Subcutaneous adipose tissue (tissue), 4 donors: ENCODE data around the gene ITIH2. TPM values are rescaled to one million over a fixed set of nuclear protein-coding genes. Genes with fewer than 3 reads are reported as not detected.

Experiments
- CTCF ChIP-seq: fragments of 450-650 bp; IDR thresholded peaks from one replicate; pipeline ENCODE4 v1.5.1; 2016; ENCODE audit warnings: low read depth, mild to moderate bottlenecking, control low read depth, antibody characterized with exemption, moderate library complexity
- total RNA-seq, 4 donors: library from RNA; depleted of rRNA; stranded (reverse); fragments of >200 nt; gene quantifications; one replicate each; pipeline ENCODE4 v1.1.0, GENCODE V29; 2016

The ITIH2 gene, protein sequence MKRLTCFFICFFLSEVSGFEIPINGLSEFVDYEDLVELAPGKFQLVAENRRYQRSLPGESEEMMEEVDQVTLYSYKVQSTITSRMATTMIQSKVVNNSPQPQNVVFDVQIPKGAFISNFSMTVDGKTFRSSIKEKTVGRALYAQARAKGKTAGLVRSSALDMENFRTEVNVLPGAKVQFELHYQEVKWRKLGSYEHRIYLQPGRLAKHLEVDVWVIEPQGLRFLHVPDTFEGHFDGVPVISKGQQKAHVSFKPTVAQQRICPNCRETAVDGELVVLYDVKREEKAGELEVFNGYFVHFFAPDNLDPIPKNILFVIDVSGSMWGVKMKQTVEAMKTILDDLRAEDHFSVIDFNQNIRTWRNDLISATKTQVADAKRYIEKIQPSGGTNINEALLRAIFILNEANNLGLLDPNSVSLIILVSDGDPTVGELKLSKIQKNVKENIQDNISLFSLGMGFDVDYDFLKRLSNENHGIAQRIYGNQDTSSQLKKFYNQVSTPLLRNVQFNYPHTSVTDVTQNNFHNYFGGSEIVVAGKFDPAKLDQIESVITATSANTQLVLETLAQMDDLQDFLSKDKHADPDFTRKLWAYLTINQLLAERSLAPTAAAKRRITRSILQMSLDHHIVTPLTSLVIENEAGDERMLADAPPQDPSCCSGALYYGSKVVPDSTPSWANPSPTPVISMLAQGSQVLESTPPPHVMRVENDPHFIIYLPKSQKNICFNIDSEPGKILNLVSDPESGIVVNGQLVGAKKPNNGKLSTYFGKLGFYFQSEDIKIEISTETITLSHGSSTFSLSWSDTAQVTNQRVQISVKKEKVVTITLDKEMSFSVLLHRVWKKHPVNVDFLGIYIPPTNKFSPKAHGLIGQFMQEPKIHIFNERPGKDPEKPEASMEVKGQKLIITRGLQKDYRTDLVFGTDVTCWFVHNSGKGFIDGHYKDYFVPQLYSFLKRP
- not detected for total RNA-seq

GRCh38 chr10:7703140-7703539 lies at the start of gene ITIH2:
Gene ITIH2, plus strand, starts transcription at chr10:7703316. Its CDS starts 119 bp downstream, at chr10:7703435.
- no peak for TF ChIP-seq CTCF

- no peak for TF ChIP-seq CTCF
These were observed 45.6 kb upstream of the ITIH2 start for GRCh38 chr10:7657552-7657951.

- no peak for TF ChIP-seq CTCF
These were observed 43.6 kb upstream of the ITIH2 start for GRCh38 chr10:7659560-7659959.

- TF ChIP-seq CTCF, result no peak
These were observed 40.6 kb upstream of the ITIH2 start for GRCh38 chr10:7662522-7662921.

DNA sequence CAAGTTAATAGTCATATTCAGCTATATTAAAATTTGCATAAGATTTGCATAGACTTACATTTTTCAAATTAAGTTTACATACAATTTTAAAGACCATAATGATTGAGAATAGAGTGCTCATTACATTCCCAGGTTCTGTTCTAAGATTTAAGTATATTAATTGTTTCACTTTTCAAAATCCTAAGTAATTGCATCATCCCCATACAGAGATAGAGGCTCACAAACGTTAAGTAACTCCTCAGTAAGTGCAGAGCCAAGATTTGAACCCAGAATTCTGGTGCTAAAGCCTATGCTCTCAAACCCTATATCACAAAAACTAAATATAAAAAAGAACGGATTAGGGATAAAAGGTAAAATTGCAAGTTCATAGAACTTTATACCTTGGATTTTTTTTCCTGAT lies 38.4 kb upstream of the ITIH2 start:
- no peak for TF ChIP-seq CTCF

- no peak for TF ChIP-seq CTCF
These were observed 37.3 kb upstream of the ITIH2 start for GRCh38 chr10:7665767-7666166.

DNA sequence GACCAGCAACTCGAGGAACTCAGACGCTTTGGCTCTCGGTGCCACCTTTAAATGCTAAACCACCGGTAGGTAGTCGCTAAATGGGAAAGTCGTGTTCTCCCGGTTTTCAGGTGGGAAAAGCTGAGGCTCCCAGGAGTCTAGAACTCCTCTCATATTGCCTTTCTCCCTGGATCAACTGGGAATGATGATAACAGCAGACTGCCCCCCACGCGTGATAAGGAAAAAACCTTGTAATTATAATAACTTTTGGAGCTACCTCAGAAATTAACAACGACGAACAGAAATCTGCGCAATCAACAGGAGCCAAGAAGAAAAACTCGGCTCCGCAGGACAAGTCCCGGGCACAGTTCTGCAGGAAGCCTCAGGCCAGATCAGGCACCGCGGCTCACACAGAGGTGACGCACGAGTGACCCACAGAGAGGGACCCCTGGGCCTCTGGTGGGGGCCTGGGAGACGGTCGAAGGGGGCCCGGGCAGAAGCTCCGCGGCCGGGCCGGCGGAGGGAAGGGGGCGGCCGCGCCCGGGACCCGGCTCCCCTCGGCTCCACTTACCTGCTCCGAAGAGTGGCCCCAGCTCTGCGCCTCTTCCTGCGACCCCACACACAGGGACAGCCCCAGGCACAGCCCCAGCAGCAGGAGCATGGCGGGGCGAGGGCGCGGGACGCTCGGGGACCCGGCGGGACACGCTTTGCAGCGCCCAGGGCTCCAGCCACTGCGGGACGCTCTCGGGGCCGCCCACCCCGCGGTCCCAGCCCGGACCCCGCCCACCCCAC lies 36.7 kb upstream of the ITIH2 start, which contains the start of gene ITIH5:
Gene ITIH5, minus strand, starts transcription at position 714 of the 771 bp plus-strand sequence. Its CDS starts 74 bp downstream, at position 640.
- no peak for TF ChIP-seq CTCF
